Fibroblast of pulmonary artery (primary cell): ENCODE data around the gene SH3BP5.
A peak's percentile ranks its signal among the peaks of the same experiment; 100 is the strongest.

Experiments
- DNase-seq: peaks from one replicate; pipeline ENCODE4 v3.0.0-alpha.2; 2010; ENCODE audit warnings: low read depth
- H3K4me3 ChIP-seq: replicated peaks from 2 replicates; pipeline ENCODE4 v1.5.1; 2011; ENCODE audit warnings: low read depth, mild to moderate bottlenecking, control low read depth, low read length, moderate library complexity
- CTCF ChIP-seq: IDR thresholded peaks from 2 replicates; pipeline ENCODE4 v1.5.1; 2011; ENCODE audit warnings: mild to moderate bottlenecking, control low read depth, low read length, inconsistent platforms; ENCODE audit errors: missing control alignments

Gene SH3BP5

GRCh38 chr3:15326037-15326436 is 6.3 kb downstream of the SH3BP5 start:
- no peak for TF ChIP-seq CTCF
- no peak overlapping the region for H3K4me3 ChIP-seq
- DNase-seq = no peak

- no peak for TF ChIP-seq CTCF
- DNase-seq = peak; percentile 81
- no peak overlapping the region for H3K4me3 ChIP-seq
These were observed 7.2 kb downstream of the SH3BP5 start for GRCh38 chr3:15325228-15325627.

GRCh38 chr3:15324379-15324808 is 8.0 kb downstream of the SH3BP5 start:
- peak; percentile 61 for DNase-seq
- TF ChIP-seq CTCF = no peak

GRCh38 chr3:15323063-15323462 is 9.3 kb downstream of the SH3BP5 start:
- no peak overlapping the region for H3K4me3 ChIP-seq
- no peak for DNase-seq
- no peak for TF ChIP-seq CTCF

More at GRCh38 chr3:15324379-15324808, 8.0 kb downstream of the SH3BP5 start:
- H3K4me3 ChIP-seq = no peak overlapping the region

GRCh38 chr3:15321349-15321748 is 11.0 kb downstream of the SH3BP5 start:
- no peak for DNase-seq
- H3K4me3 ChIP-seq = no peak overlapping the region
- no peak for TF ChIP-seq CTCF

GRCh38 chr3:15319575-15319974 is 12.8 kb downstream of the SH3BP5 start:
- DNase-seq = peak; percentile 63
- no peak overlapping the region for H3K4me3 ChIP-seq
- no peak for TF ChIP-seq CTCF

- no peak for TF ChIP-seq CTCF
- H3K4me3 ChIP-seq = no peak overlapping the region
- DNase-seq = no peak
These were observed 13.2 kb downstream of the SH3BP5 start for GRCh38 chr3:15319136-15319535.
